Sciatic nerve (tissue), 2 donors: ENCODE data around the gene C16orf92. TPM values are rescaled to one million over a fixed set of nuclear protein-coding genes. Genes with fewer than 3 reads are reported as not detected.
A peak's percentile ranks its signal among the peaks of the same experiment; 100 is the strongest.

ENCODE experiments used
- ATAC-seq: fragments of 200-7000 bp; cut with Tn5 transposase; one replicate; pipeline ENCODE4 v1.9.1; 2020; ENCODE audit warnings: mild to moderate bottlenecking, moderate library complexity
- DNase-seq: peaks from one replicate; pipeline ENCODE4 v3.0.0-alpha.2; 2020; ENCODE audit warnings: low spot score
- intact Hi-C: fragments of 100-400 bp; cut with DNase I; formaldehyde crosslinking; loops from one replicate; pipeline ENCODE4 v1.14.2; 2022
- total RNA-seq: library from RNA; stranded (reverse); fragmentation: NEBNext Ultra II Directional; extraction: Animal tissue kit (Norgen Biotek cat#: 25700); gene quantifications from one replicate; pipeline ENCODE4 v1.2.1, GENCODE V29; 2021
- donor health status: DM: no; HTN: no; CAD: no.
- donor health status: DM: no; HTN: no; CAD: no.

The C16orf92 gene
- total RNA-seq, 1 donor from 2014 or later = not detected

- intact Hi-C loops = no loop called here
- DNase-seq = no peak
- peak; percentile 14 for ATAC-seq
These were observed 35.5 kb upstream of the C16orf92 start for GRCh38 chr16:29987371-29988085.

GRCh38 chr16:29988346-29989075, 34.5 kb upstream of the C16orf92 start:
- intact Hi-C loops = no loop called here
- no peak for ATAC-seq
- DNase-seq = no peak

GRCh38 chr16:29989111-29989858, 33.7 kb upstream of the C16orf92 start:
- intact Hi-C loops = no loop called here
- no peak for ATAC-seq
- DNase-seq = no peak

- intact Hi-C loops = no loop called here
- no peak for ATAC-seq
- no peak for DNase-seq
These were observed 33.0 kb upstream of the C16orf92 start for GRCh38 chr16:29990034-29990433.

GRCh38 chr16:29990883-29991570, 32.0 kb upstream of the C16orf92 start:
- ATAC-seq (no peak), DNase-seq (no peak)
- intact Hi-C loops = no loop called here

GRCh38 chr16:29991571-29991904, 31.5 kb upstream of the C16orf92 start:
- intact Hi-C loops = no loop called here
- DNase-seq (no peak), ATAC-seq (no peak)

- no peak for ATAC-seq
- no peak for DNase-seq
- intact Hi-C loops = no loop called here
These were observed 30.5 kb upstream of the C16orf92 start for GRCh38 chr16:29992344-29992967.

GRCh38 chr16:29993191-29993902, 29.7 kb upstream of the C16orf92 start:
- no peak for DNase-seq
- intact Hi-C loops = no loop called here
- no peak for ATAC-seq

GRCh38 chr16:29993903-29994599, 28.9 kb upstream of the C16orf92 start:
- intact Hi-C loops = no loop called here
- ATAC-seq (no peak), DNase-seq (no peak)

- intact Hi-C loops = no loop called here
- peak; percentile 77 for DNase-seq
These were observed 28.2 kb upstream of the C16orf92 start for GRCh38 chr16:29994600-29995323.

GRCh38 chr16:29995324-29995910, 27.6 kb upstream of the C16orf92 start, which contains the start of gene HIRIP3:
HIRIP3 (minus strand) TSS chr16:29995617; CDS start chr16:29995605, 12 bp downstream.
- intact Hi-C loops = no loop called here
- ATAC-seq (peak; percentile 88), DNase-seq (peak; percentile 94)

More at GRCh38 chr16:29994600-29995323, 28.2 kb upstream of the C16orf92 start:
- peak; percentile 43 for ATAC-seq

- DNase-seq (peak; percentile 99), ATAC-seq (peak; percentile 99)
- intact Hi-C loops = no loop called here
These were observed 26.9 kb upstream of the C16orf92 start, which contains the start of gene INO80E for GRCh38 chr16:29995911-29996765. INO80E (plus strand) TSS chr16:29996241; CDS start chr16:29996311, 70 bp downstream.

- DNase-seq (no peak), ATAC-seq (no peak)
- intact Hi-C loops = no loop called here
These were observed 26.2 kb upstream of the C16orf92 start for GRCh38 chr16:29996766-29997250.

- intact Hi-C loops = loop anchor here (10.0 kb wide), 2 partner anchors 75 to 145 kb away; partner anchors contain the start of gene KCTD13
- no peak for ATAC-seq
- DNase-seq = no peak
These were observed 23.4 kb upstream of the C16orf92 start for GRCh38 chr16:29999605-30000004.
